ENCODE data around the gene PPP1R14C. TPM values are rescaled to one million over a fixed set of nuclear protein-coding genes. Genes with fewer than 3 reads are reported as not detected.

Gene PPP1R14C
- total and polyA plus RNA-seq, 2 donors (not counting 3 experiments of a cell fraction or from before 2014, with no cell fraction given) = not detected

DNA sequence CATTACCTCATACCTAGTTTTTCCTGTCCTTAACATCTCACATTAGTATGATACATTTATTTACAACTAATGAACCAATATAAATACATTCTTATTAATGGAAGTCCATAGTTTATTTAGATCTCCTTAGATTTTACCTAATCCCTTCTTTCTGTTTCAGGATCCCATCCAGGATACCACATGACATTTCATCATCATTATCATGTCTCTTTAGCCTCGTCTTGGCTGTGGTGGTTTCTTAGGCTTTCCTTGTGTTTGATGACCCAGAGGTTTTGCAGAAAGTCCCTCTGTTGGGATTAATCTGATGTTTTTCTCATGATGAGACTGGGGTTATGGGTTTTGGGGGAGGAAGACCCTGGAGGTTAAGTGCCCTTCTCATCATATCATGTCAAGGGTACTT is 136.7 kb downstream of the PPP1R14C start:
- dilution Hi-C loops (cut with MboI; ENCODE audit: extremely low pct_ligation_motif_present, low sequenced_read_pairs) (no loop called here), intact Hi-C loops (cut with micrococcal nuclease) (no loop called here)
- no peak for DNase-seq (ENCODE audit: low read depth, low spot score)
- H3K9me1 ChIP-seq (replicated peaks; ENCODE audit: control insufficient read depth, extremely low read depth, insufficient read depth, low read length) = no peaks in the 10 kb centered on the region
- no peak overlapping the region for H3K9ac ChIP-seq (replicated peaks; ENCODE audit: extremely low read depth, insufficient read depth, low read length)
- no peaks in the 10 kb centered on the region for H3K9me3 ChIP-seq (replicated peaks; ENCODE audit: control insufficient read depth, insufficient read depth, low read length)
- no TSS peak for BruUV-seq (replicated peaks)
- peaks cover 3 to 9% of the 10 kb centered on the region in 2 experiments for H3K27me3 ChIP-seq (ENCODE audit: control insufficient read depth in 2 of 2, insufficient read depth in 2 of 2, low read length in 2 of 2)
- no peaks in the 10 kb centered on the region for H4K20me1 ChIP-seq (replicated peaks; ENCODE audit: control insufficient read depth, extremely low read depth, insufficient read depth, low read length)
- FAIRE-seq = no peak
- no peaks in the 10 kb centered on the region for H3K36me3 ChIP-seq (ENCODE audit: control insufficient read depth in 2 of 2, extremely low read depth in 1 of 2, insufficient read depth in 2 of 2, low read length in 2 of 2)
- no peaks in the 10 kb centered on the region for H3K4me1 ChIP-seq (ENCODE audit: control insufficient read depth, extremely low read depth, insufficient read depth, low read length)
- no peak overlapping the region for H2AFZ ChIP-seq (ENCODE audit: low read depth, low read length)
- no peaks in the 10 kb centered on the region for H3K79me2 ChIP-seq (ENCODE audit: control insufficient read depth, insufficient read depth, low read length)
- POLR2A ChIA-PET = no interaction called here
- CTCF ChIA-PET = no interaction called here
- H3K27ac ChIP-seq (ENCODE audit: insufficient read depth, low read depth, low read length) = no peak overlapping the region
- no peak overlapping the region for H3K4me2 ChIP-seq (ENCODE audit: insufficient read depth, low read length)
- TF ChIP-seq FOS (IDR thresholded peaks at IDR 0.05; ENCODE audit: borderline replicate concordance, insufficient read depth, low read length) = no peak
- H3K4me3 ChIP-seq (replicated peaks in 1 of 3; ENCODE audit: insufficient read depth in 1 of 3, low read depth in 1 of 3, low read length in 3 of 3) = no peak overlapping the region

DNA sequence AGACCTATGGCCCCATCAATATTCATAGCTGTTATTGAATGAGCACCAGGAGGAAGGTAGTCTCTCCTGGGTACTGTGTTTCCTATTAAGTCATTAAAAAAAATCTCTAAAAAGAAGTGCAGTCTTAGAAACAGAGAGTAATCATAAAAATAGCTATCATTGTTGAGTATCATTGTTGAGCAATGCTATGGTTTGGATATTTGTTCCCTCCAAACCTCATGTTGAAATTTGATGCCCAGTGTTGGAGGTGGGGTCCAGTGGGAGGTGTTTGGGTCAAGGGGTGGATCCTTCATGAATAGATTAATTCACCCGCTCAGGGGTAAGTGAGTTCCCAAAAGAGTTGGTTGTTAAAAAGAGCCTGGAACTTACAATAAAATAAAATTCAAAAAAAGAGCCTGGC is 137.9 kb downstream of the PPP1R14C start:
- Histone ChIP-seq H3K27me3 (ENCODE audit: control insufficient read depth in 2 of 2, insufficient read depth in 2 of 2, low read length in 2 of 2) (peaks cover 3 to 12% of the 10 kb centered on the region in 2 experiments), H3K9ac (replicated peaks; ENCODE audit: extremely low read depth, insufficient read depth, low read length) (no peak overlapping the region), H3K79me2 (ENCODE audit: control insufficient read depth, insufficient read depth, low read length) (no peaks in the 10 kb centered on the region), H3K9me1 (replicated peaks; ENCODE audit: control insufficient read depth, extremely low read depth, insufficient read depth, low read length) (no peaks in the 10 kb centered on the region), H3K4me1 (ENCODE audit: control insufficient read depth, extremely low read depth, insufficient read depth, low read length) (no peaks in the 10 kb centered on the region), H4K20me1 (replicated peaks; ENCODE audit: control insufficient read depth, extremely low read depth, insufficient read depth, low read length) (no peaks in the 10 kb centered on the region), H3K4me3 (replicated peaks in 1 of 3; ENCODE audit: insufficient read depth in 1 of 3, low read depth in 1 of 3, low read length in 3 of 3) (no peak overlapping the region), H3K4me2 (ENCODE audit: insufficient read depth, low read length) (no peak overlapping the region), H2AFZ (ENCODE audit: low read depth, low read length) (no peak overlapping the region), H3K9me3 (replicated peaks; ENCODE audit: control insufficient read depth, insufficient read depth, low read length) (no peaks in the 10 kb centered on the region), H3K27ac (ENCODE audit: insufficient read depth, low read depth, low read length) (no peak overlapping the region), H3K36me3 (ENCODE audit: control insufficient read depth in 2 of 2, extremely low read depth in 1 of 2, insufficient read depth in 2 of 2, low read length in 2 of 2) (no peaks in the 10 kb centered on the region)
- TF ChIP-seq EZH2 (IDR thresholded peaks at IDR 0.05; ENCODE audit: borderline replicate concordance, low read depth, low read length, severe bottlenecking) (no peak), FOS (IDR thresholded peaks at IDR 0.05; ENCODE audit: borderline replicate concordance, insufficient read depth, low read length) (no peak), GATA2 (IDR thresholded peaks at IDR 0.05; ENCODE audit: insufficient read depth, insufficient read length, low read depth, low read length) (no peak), JUN (IDR thresholded peaks at IDR 0.05; ENCODE audit: borderline replicate concordance, insufficient read depth, insufficient read length, low read depth) (no peak), MYC (IDR thresholded peaks at IDR 0.05; ENCODE audit: low read depth, low read length) (no peak), POLR2AphosphoS5 (IDR thresholded peaks at IDR 0.05; ENCODE audit: insufficient read depth, low read depth, low read length) (no peak), POLR2A (IDR thresholded peaks at IDR 0.05; ENCODE audit: low read depth, low read length) (no peak)
- TF ChIP-seq, protein P1, sequence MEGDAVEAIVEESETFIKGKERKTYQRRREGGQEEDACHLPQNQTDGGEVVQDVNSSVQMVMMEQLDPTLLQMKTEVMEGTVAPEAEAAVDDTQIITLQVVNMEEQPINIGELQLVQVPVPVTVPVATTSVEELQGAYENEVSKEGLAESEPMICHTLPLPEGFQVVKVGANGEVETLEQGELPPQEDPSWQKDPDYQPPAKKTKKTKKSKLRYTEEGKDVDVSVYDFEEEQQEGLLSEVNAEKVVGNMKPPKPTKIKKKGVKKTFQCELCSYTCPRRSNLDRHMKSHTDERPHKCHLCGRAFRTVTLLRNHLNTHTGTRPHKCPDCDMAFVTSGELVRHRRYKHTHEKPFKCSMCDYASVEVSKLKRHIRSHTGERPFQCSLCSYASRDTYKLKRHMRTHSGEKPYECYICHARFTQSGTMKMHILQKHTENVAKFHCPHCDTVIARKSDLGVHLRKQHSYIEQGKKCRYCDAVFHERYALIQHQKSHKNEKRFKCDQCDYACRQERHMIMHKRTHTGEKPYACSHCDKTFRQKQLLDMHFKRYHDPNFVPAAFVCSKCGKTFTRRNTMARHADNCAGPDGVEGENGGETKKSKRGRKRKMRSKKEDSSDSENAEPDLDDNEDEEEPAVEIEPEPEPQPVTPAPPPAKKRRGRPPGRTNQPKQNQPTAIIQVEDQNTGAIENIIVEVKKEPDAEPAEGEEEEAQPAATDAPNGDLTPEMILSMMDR (IDR thresholded peaks at IDR 0.05; ENCODE audit: extremely low read depth in 1 of 2, insufficient read depth in 1 of 2, low read depth in 1 of 2, low read length in 2 of 2) = no peak
- TF ChIP-seq, protein P2, sequence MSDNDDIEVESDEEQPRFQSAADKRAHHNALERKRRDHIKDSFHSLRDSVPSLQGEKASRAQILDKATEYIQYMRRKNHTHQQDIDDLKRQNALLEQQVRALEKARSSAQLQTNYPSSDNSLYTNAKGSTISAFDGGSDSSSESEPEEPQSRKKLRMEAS (IDR thresholded peaks at IDR 0.05; ENCODE audit: insufficient read depth, insufficient read length) = no peak
- dilution Hi-C loops (cut with MboI; ENCODE audit: extremely low pct_ligation_motif_present, low sequenced_read_pairs) (no loop called here), intact Hi-C loops (cut with micrococcal nuclease) (no loop called here)
- ChIA-PET POLR2A (no interaction called here), CTCF (interaction anchor here (1.1 to 1.6 kb wide), 3 partner anchors 9 to 60 kb away, joined by 3 to 7 read pairs (median 3); no protein-coding TSS in a partner anchor)
- BruUV-seq (replicated peaks) = no TSS peak
- DNase-seq (ENCODE audit: low read depth, low spot score) (no peak), FAIRE-seq (no peak)

Data from endothelial cell of umbilical vein (primary cell).